Uterus (tissue), 2 donors: ENCODE measurements around the gene TRPV5.

Source experiments
- POLR2A ChIP-seq, 2 donors: fragments of 450-650 bp; IDR thresholded peaks; one replicate each; pipeline ENCODE4 v1.6.1; 2016; ENCODE audit warnings: antibody characterized with exemption in 2 of 2, mild to moderate bottlenecking in 1 of 2, moderate library complexity in 1 of 2
- TF ChIP-seq, protein P1 (sequence below), 4 experiments: fragments of 200-600 bp in 2 of 4; fragments of 450-650 bp in 2 of 4; sonication (generic) in 2 of 4; IDR thresholded peaks; one replicate each; pipeline ENCODE4 v1.5.1; 2016 to 2019; ENCODE audit warnings: antibody characterized with exemption in 4 of 4, mild to moderate bottlenecking in 2 of 4, moderate library complexity in 1 of 4

DNA sequence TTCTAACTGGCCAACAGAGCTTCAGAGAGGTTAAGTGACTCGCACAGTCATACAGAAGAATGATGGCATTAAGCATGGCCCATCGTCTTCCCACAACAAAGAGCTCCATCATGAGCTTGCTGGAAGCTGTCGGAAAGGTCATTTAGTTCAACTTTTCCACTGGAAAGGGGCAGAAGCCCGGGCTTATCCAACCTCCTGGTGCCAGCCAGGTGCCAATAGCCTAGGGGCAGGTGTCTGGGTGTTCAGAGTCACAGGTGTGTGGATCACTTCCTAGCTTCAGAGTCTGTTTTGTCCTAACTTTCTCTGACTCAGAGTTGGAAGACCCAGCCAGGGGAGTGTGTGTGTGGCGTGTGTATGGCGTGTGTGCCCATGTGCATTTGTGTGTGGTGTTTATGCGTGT, 46.7 kb downstream of the TRPV5 start:
- TF ChIP-seq, protein P1, sequence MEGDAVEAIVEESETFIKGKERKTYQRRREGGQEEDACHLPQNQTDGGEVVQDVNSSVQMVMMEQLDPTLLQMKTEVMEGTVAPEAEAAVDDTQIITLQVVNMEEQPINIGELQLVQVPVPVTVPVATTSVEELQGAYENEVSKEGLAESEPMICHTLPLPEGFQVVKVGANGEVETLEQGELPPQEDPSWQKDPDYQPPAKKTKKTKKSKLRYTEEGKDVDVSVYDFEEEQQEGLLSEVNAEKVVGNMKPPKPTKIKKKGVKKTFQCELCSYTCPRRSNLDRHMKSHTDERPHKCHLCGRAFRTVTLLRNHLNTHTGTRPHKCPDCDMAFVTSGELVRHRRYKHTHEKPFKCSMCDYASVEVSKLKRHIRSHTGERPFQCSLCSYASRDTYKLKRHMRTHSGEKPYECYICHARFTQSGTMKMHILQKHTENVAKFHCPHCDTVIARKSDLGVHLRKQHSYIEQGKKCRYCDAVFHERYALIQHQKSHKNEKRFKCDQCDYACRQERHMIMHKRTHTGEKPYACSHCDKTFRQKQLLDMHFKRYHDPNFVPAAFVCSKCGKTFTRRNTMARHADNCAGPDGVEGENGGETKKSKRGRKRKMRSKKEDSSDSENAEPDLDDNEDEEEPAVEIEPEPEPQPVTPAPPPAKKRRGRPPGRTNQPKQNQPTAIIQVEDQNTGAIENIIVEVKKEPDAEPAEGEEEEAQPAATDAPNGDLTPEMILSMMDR (IDR thresholded peaks at IDR 0.05): no peak
- no peak for TF ChIP-seq POLR2A (IDR thresholded peaks at IDR 0.05)
